HG03159 (cell line): ENCODE results near the gene ARFGAP3.
"Not testable (repeated sequence)": the region's sequence is repeated elsewhere in the genome, so short reads cannot be mapped to it uniquely, and the experiment has no call there.

Experiments
- ATAC-seq: cut with Tn5 transposase; IDR thresholded peaks from one replicate; pipeline ENCODE4 v1.9.1; 2021; ENCODE audit warnings: mild to moderate bottlenecking, moderate library complexity; ENCODE audit not compliant: unreplicated experiment

Gene ARFGAP3

DNA sequence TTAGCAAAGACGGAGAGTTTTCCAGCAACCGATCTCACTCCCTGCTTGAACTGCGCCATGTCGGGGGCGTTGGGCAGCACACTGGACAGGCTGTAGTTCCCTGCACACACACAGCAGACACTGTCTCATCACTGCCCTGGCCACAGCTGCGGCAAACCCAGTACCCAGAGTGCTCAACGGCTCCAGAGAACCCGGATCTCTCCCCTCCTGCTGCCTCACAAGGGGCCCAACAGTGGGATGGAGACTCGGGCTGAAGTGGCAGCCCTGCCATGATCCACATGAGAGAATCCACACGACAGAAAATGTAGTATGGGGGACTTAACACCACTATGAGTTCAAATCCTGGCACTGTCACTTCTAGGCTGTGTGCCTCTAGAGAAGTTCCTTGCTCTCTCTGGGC, 58.0 kb downstream of the ARFGAP3 start:
- no peak for ATAC-seq

DNA sequence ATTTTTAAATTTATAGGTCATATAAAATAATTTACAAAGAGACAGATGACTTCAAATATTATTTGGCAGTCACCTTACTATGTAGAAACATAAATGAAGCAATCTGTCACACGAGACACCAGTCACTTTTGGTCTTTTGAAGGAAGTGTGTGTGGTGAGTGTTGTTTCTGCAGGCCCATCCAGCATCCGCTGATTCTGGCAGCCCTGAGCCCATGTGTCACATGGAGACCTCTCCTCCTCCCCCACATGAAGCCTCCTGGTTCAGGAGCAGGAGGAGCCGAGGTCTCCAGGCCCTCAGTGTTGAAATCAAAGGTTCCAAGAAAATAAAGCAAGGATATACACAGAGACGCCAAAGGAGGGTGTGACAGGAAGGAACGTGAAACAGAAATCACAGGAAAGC, 60.1 kb downstream of the ARFGAP3 start:
- ATAC-seq, result no peak

GRCh38 chr22:42796081-42796480, 61.0 kb downstream of the ARFGAP3 start:
- no peak for ATAC-seq

DNA sequence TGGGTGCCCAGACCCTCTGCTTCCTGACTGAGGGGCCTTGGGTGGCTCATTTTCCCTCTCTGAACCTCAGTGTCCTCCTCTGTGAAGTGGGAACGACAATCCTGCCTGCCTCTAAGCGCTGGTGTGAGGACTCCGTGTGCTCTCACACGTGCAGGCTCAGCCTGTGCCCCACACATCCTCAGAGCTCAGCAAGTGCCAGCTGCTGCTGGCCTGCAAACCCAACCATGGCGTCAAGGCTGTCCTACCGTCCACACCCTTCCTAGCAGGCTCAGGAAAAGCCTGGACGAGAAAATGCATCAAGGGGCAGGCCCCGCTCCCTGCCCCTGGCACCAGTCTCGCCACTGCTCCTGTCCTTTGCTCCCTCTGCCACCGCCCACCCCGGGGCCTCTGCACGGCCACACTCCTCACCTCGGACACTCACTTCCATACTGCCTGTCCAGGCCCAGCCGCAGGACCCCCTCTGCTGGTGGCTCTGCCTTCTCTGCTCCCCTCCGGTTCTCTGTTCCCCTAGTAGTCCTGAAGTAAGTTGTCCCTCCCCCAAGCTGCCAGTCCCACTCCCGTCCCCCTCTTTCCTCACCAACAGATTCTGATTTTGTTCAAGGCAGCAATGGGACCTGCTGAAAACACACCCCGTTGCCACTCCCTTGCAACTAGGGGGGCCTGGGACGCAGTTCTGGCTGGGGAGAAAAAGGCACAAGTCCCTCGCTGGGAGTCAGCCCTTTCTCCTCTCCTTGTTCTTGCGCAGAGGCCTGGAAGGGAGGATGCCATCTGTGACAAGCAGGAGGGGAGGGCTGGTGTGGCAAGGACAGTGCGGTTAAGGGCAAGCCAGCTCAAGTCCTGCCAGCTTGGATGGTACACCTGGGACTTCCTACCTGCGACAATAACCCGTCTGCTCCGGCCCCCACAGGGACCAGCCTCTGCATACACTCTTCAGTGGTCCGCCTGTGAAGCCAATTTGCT, 62.2 kb downstream of the ARFGAP3 start:
- no peak for ATAC-seq

- ATAC-seq, result no peak
These were observed 63.1 kb downstream of the ARFGAP3 start for GRCh38 chr22:42793848-42794405.

DNA sequence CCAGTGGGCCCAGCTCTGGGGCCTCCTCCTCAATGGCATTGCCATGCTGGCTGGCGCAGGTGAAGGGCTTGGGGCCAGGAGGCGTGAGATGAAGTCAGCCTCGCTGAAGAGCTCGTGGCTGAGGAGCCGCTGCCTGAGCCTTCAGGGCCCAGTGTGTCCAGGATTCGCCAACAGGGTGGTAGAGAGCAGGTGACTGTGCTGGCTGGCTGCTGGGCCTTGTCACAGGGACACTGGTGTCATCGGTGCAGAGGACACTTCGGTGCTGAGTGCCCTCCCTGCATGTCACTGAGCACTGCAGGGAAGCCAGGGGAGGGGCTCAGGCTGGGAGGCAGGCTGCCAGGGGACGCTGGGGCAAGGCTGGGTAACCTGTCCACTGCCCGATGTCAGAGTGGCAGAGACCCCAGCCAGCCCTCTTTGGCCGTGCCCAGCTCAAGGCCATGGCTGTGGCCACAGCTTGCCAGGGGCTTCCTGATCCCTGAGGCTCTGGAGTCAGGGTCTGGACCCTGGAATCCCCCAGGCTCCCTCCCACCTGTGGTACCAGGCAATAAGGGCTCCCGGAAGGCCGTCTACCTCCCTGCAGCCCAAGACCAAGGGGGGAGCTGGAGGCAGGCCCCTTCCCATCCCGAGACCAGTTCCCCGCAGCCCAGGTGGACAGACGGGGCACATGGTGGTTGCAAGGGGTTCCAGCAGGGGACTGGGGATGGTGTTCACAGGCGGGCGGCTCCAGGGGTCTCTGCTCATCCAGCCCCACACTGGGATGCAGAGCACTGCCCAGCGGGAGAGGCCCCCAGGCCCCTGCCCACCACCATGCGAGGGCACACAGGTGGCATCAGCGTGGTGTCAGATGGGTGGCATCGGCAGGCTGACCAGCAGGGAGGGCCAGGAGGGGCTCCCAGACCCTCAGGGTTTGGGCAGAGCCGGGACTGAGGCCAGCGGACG, 63.9 kb downstream of the ARFGAP3 start:
- ATAC-seq, result no peak

- ATAC-seq, result no peak
These were observed 64.6 kb downstream of the ARFGAP3 start for GRCh38 chr22:42792453-42792908.

DNA sequence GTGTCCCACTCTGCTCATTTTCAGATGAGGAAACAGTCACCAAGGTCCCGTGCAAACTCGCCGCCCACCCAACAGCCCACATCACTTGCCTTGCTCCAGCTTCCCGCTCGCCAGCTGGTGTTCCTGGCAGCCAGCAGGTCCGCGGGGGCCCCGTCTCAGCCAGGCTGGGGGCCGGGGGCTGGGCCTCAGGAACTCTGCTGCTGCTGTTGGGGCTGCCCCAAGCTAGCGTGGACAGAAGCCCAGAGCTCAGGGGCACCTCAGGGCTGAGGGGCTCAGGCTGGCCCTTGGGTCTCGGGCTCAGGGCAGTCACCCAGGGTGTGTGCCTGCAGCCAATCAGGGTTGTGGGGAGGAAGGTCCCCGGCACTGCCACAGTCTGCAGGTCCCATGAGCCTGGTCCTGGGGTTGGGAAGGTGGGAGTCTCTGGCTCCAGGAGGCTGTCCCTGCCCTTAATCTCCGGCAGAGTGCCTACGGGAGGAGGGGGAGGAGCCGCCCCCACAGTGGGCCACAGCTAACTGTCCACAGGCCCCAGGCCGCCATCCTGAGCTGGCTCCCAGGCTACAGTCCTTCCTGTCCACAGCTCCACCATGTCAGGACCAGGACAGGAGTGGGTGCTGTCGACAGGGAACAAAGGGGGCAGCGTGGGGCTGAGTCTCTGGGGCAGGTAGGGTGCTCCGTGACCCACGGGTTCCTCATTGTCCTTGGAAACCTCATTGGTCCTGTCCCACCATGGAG, 65.2 kb downstream of the ARFGAP3 start:
- no peak for ATAC-seq

- no peak for ATAC-seq
These were observed 68.6 kb downstream of the ARFGAP3 start for GRCh38 chr22:42788466-42788865.

- ATAC-seq, result no peak
These were observed 69.1 kb downstream of the ARFGAP3 start for GRCh38 chr22:42788021-42788420.

- ATAC-seq, result no peak
These were observed 69.7 kb downstream of the ARFGAP3 start for GRCh38 chr22:42787357-42787736.

DNA sequence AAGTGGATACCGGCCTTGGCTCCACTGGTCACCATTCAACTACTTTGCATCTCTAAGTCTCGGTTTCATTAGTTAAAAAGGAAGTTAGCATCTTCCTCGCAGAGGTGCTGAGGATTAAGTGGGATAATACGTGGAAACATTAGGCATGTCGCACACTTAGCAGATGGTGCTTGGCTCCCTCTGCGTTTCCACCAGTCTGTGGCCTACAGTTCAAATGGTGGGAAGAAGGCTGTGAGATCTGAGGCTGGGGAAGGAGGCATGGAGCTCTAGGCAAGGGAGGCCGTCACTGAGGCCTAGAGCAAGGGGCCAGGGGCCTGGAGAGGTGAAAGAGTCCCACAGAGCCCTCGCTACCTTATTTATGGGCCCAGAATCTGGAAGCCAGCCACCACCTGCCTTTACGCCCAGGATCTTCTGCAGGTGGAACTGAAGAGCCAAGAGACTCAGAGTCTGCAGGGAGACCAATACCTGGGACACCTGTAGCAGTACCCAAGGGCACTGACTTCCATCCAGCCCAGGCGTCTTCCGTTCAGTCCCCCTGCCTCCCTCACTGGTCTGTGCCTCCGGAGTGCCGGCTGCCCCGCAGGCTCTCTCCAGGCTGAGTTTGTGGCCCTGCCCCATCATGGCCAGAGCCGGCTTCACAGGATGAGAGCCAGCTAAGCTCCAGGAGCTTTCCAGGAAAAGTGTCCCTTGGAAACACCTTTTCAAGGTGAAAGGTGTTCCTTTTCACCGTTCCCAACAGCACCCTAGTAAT, 70.3 kb downstream of the ARFGAP3 start:
- ATAC-seq, result no peak

DNA sequence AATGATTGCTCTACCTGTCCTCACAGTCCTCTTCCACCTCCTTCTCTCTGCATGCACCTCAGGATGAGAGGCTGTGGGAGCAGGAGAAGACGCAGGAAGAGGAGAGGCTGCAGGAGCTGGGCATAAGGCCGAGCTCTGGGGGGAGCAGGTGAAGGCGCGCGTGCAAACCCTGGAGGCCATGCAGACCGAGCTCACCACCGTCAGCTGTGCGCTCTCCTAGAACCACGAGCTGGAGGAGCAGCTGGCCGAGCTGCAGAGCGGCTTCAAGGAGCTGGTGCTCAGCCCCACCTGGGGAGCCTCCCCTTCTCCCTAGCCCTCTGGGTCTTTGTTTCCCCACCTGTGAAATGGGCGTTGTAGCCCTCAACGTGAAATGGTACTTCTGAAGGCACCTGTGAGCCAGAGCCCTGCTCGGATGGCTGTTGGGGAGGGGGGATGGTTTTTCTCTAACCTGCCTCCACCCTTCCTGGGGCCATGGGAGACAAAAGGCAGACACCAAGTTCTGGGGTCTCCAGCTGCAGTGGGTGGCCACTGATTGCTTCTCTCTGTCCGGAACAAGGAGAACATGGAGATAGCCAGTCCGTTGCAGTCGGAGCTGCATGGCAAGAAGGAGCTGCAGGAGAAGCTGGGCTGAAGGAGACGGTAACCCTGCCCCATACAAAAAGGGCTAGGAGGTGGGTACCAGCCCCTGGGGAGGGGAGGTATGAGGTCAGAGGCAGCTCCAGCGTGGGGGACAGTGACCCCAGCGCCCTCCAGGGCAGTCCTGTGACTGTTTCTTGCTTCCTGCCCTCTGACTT, 71.2 kb downstream of the ARFGAP3 start:
- ATAC-seq, result no peak

DNA sequence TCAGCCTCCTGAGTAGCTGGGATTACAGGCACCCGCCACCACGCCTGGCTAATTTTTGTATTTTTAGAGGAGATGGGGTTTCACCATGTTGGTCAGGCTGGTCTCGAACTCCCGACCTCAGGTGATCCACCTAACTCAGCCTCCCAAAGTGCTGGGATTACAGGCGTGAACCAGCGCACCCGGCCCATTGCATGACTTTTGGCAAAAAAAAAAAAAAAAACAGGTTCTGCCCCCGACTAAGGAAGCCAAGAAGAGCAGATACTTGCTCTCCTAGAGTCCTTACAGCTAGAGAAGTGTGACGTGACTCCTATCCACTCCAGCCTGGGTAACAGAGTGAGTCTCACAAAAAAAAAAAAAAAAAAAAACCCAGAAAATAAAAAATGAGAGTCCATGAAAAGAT, 74.8 kb downstream of the ARFGAP3 start:
- ATAC-seq, result not testable (repeated sequence)

GRCh38 chr22:42780070-42780540, 77.0 kb downstream of the ARFGAP3 start:
- ATAC-seq, result no peak

- ATAC-seq, result no peak
These were observed 79.9 kb downstream of the ARFGAP3 start for GRCh38 chr22:42777126-42777525.

DNA sequence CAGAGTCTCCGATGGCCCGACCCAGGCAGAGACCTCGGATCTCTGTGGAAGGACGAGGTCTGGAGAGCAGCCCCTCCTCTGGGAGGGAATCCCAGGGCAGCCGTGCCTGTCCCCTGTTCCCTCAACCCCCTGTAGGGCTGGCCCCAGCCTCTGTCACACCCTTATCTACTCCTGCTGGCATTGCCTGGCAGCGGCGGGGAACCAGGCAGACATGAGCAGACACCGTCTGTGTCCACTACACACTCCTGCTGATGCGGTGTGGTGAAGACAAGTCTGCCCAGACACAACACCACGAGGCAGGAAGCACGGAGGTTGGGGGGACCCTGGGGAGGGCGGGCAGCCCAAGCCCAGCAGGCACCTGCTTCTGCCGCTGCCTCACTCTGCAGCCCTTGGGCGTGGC, 83.9 kb downstream of the ARFGAP3 start:
- no peak for ATAC-seq

- no peak for ATAC-seq
These were observed 84.4 kb downstream of the ARFGAP3 start for GRCh38 chr22:42772647-42773046.
